ENCODE data around the gene DIAPH2.

DNA sequence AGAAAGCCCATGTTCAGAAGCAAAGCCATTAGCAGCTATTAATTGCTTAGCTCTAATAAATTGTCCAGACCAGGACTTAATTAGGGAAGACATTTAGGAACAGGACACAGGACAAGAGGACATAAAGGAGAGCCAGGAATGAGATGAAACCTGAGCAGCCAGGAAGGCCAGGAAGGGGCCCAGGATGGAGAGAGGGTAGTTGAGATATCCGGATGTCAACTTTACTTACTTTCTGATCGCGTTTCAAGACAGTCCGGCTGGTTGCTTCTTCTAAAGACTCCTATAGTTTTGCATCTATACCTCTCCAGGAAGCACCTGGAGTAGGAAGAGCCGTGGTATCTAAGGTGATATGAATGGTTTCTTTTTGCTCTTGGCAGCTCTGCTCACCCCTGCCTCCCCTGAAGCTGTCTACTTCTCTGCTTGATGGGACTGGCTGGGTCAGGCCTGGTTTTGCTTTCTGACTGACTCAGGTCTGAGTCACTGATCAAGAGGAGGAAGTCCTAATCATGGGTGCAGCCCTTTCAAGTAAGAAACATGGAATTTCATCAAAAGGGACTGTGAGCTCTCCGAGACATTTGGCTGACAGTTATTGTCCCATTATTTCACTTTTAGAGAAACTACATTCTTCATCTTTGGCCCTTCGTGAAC lies 932.4 kb downstream of the DIAPH2 start:
- TF ChIP-seq FOXM1 (IDR thresholded peaks at IDR 0.05; ENCODE audit: borderline replicate concordance) (no peak), FOXK2 (IDR thresholded peaks at IDR 0.05) (no peak), SUZ12 (IDR thresholded peaks at IDR 0.05) (no peak), ARNT (IDR thresholded peaks at IDR 0.05) (no peak)
- TF ChIP-seq, protein P1, sequence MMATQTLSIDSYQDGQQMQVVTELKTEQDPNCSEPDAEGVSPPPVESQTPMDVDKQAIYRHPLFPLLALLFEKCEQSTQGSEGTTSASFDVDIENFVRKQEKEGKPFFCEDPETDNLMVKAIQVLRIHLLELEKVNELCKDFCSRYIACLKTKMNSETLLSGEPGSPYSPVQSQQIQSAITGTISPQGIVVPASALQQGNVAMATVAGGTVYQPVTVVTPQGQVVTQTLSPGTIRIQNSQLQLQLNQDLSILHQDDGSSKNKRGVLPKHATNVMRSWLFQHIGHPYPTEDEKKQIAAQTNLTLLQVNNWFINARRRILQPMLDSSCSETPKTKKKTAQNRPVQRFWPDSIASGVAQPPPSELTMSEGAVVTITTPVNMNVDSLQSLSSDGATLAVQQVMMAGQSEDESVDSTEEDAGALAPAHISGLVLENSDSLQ (IDR thresholded peaks at IDR 0.05), result no peak
